ENCODE data around the gene TMEM101.
"Not testable (repeated sequence)": the region's sequence is repeated elsewhere in the genome, so short reads cannot be mapped to it uniquely, and the experiment has no call there.

Gene TMEM101

GRCh38 chr17:44022246-44022645 lies 7.5 kb upstream of the TMEM101 start:
- Histone ChIP-seq H3K9ac (ENCODE audit: low read length) (no peak overlapping the region), H3K27me3 (replicated peaks; ENCODE audit: control insufficient read depth, insufficient read depth, low read length) (no peaks in the 10 kb centered on the region), H3K36me3 (ENCODE audit: control insufficient read depth, insufficient read depth, low read length, severe bottlenecking) (peaks cover 16% of the 10 kb centered on the region), H3K4me3 (ENCODE audit: low read length) (no peak overlapping the region), H3K4me1 (ENCODE audit: control insufficient read depth, insufficient read depth, low read length) (no peaks in the 10 kb centered on the region), H3K9me3 (ENCODE audit: control insufficient read depth, low read length) (no peaks in the 10 kb centered on the region)
- no peak for DNase-seq (ENCODE audit: low read depth)

- H3K36me3 ChIP-seq (ENCODE audit: control insufficient read depth, insufficient read depth, low read length, severe bottlenecking): peaks cover 16% of the 10 kb centered on the region
- H3K27me3 ChIP-seq (replicated peaks; ENCODE audit: control insufficient read depth, insufficient read depth, low read length); DNase-seq (ENCODE audit: low read depth); H3K9ac ChIP-seq (ENCODE audit: low read length); H3K4me1 ChIP-seq (ENCODE audit: control insufficient read depth, insufficient read depth, low read length); H3K9me3 ChIP-seq (ENCODE audit: control insufficient read depth, low read length); H3K4me3 ChIP-seq (ENCODE audit: low read length): not testable (repeated sequence)
These were observed 6.5 kb upstream of the TMEM101 start for GRCh38 chr17:44021227-44021626.

GRCh38 chr17:44014133-44014436 lies 678 bp downstream of the TMEM101 start:
- peak overlapping the region; percentile 96 for H3K4me3 ChIP-seq (ENCODE audit: low read length)
- peaks cover 7% of the 10 kb centered on the region for H3K36me3 ChIP-seq (ENCODE audit: control insufficient read depth, insufficient read depth, low read length, severe bottlenecking)
- H3K9ac ChIP-seq (ENCODE audit: low read length): peak overlapping the region; percentile 97
- DNase-seq (ENCODE audit: low read depth): no peak
- no peaks in the 10 kb centered on the region for H3K27me3 ChIP-seq (replicated peaks; ENCODE audit: control insufficient read depth, insufficient read depth, low read length)
- H3K9me3 ChIP-seq (ENCODE audit: control insufficient read depth, low read length): no peaks in the 10 kb centered on the region
- H3K4me1 ChIP-seq (ENCODE audit: control insufficient read depth, insufficient read depth, low read length): peaks cover 17% of the 10 kb centered on the region

- DNase-seq (ENCODE audit: low read depth): no peak
- Histone ChIP-seq H3K9ac (ENCODE audit: low read length) (no peak overlapping the region), H3K4me1 (ENCODE audit: control insufficient read depth, insufficient read depth, low read length) (peaks cover 24% of the 10 kb centered on the region), H3K4me3 (ENCODE audit: low read length) (no peak overlapping the region), H3K9me3 (ENCODE audit: control insufficient read depth, low read length) (no peaks in the 10 kb centered on the region), H3K27me3 (replicated peaks; ENCODE audit: control insufficient read depth, insufficient read depth, low read length) (no peaks in the 10 kb centered on the region), H3K36me3 (ENCODE audit: control insufficient read depth, insufficient read depth, low read length, severe bottlenecking) (peaks cover 7% of the 10 kb centered on the region)
These were observed 1.9 kb downstream of the TMEM101 start for GRCh38 chr17:44012874-44013273.

- DNase-seq (ENCODE audit: low read depth): no peak
These were observed 2.4 kb downstream of the TMEM101 start for GRCh38 chr17:44012391-44012790.

GRCh38 chr17:44011876-44012275 lies 2.9 kb downstream of the TMEM101 start:
- no peak for DNase-seq (ENCODE audit: low read depth)

More at GRCh38 chr17:44012391-44012790, 2.4 kb downstream of the TMEM101 start:
- Histone ChIP-seq H3K9ac (ENCODE audit: low read length) (no peak overlapping the region), H3K27me3 (replicated peaks; ENCODE audit: control insufficient read depth, insufficient read depth, low read length) (no peaks in the 10 kb centered on the region), H3K4me3 (ENCODE audit: low read length) (no peak overlapping the region), H3K36me3 (ENCODE audit: control insufficient read depth, insufficient read depth, low read length, severe bottlenecking) (peaks cover 7% of the 10 kb centered on the region), H3K4me1 (ENCODE audit: control insufficient read depth, insufficient read depth, low read length) (peaks cover 29% of the 10 kb centered on the region), H3K9me3 (ENCODE audit: control insufficient read depth, low read length) (no peaks in the 10 kb centered on the region)

GRCh38 chr17:44010966-44011647 lies 3.7 kb downstream of the TMEM101 start:
- Histone ChIP-seq H3K36me3 (ENCODE audit: control insufficient read depth, insufficient read depth, low read length, severe bottlenecking) (peaks cover 7% of the 10 kb centered on the region), H3K4me1 (ENCODE audit: control insufficient read depth, insufficient read depth, low read length) (peaks cover 37% of the 10 kb centered on the region), H3K27me3 (replicated peaks; ENCODE audit: control insufficient read depth, insufficient read depth, low read length) (no peaks in the 10 kb centered on the region), H3K9ac (ENCODE audit: low read length) (peak overlapping the region; percentile 19), H3K9me3 (ENCODE audit: control insufficient read depth, low read length) (no peaks in the 10 kb centered on the region), H3K4me3 (ENCODE audit: low read length) (no peak overlapping the region)
- DNase-seq (ENCODE audit: low read depth): peak; percentile 90

More at GRCh38 chr17:44011876-44012275, 2.9 kb downstream of the TMEM101 start:
- H3K27me3 ChIP-seq (replicated peaks; ENCODE audit: control insufficient read depth, insufficient read depth, low read length): no peaks in the 10 kb centered on the region
- peaks cover 7% of the 10 kb centered on the region for H3K36me3 ChIP-seq (ENCODE audit: control insufficient read depth, insufficient read depth, low read length, severe bottlenecking)
- H3K9ac ChIP-seq (ENCODE audit: low read length): peak overlapping the region; percentile 19
- no peak overlapping the region for H3K4me3 ChIP-seq (ENCODE audit: low read length)
- no peaks in the 10 kb centered on the region for H3K9me3 ChIP-seq (ENCODE audit: control insufficient read depth, low read length)
- H3K4me1 ChIP-seq (ENCODE audit: control insufficient read depth, insufficient read depth, low read length): peaks cover 34% of the 10 kb centered on the region

- H3K4me1 ChIP-seq (ENCODE audit: control insufficient read depth, insufficient read depth, low read length): peaks cover 42% of the 10 kb centered on the region
- no peak for DNase-seq (ENCODE audit: low read depth)
- H3K9me3 ChIP-seq (ENCODE audit: control insufficient read depth, low read length): no peaks in the 10 kb centered on the region
- peak overlapping the region; percentile 81 for H3K4me3 ChIP-seq (ENCODE audit: low read length)
- no peaks in the 10 kb centered on the region for H3K27me3 ChIP-seq (replicated peaks; ENCODE audit: control insufficient read depth, insufficient read depth, low read length)
- peak overlapping the region; percentile 77 for H3K9ac ChIP-seq (ENCODE audit: low read length)
- peaks cover 7% of the 10 kb centered on the region for H3K36me3 ChIP-seq (ENCODE audit: control insufficient read depth, insufficient read depth, low read length, severe bottlenecking)
These were observed 6.4 kb downstream of the TMEM101 start for GRCh38 chr17:44008205-44008909.

GRCh38 chr17:44007346-44008204 lies 7.2 kb downstream of the TMEM101 start:
- Histone ChIP-seq H3K9ac (ENCODE audit: low read length) (peak overlapping the region; percentile 77), H3K27me3 (replicated peaks; ENCODE audit: control insufficient read depth, insufficient read depth, low read length) (no peaks in the 10 kb centered on the region), H3K36me3 (ENCODE audit: control insufficient read depth, insufficient read depth, low read length, severe bottlenecking) (peaks cover 7% of the 10 kb centered on the region), H3K9me3 (ENCODE audit: control insufficient read depth, low read length) (no peaks in the 10 kb centered on the region), H3K4me1 (ENCODE audit: control insufficient read depth, insufficient read depth, low read length) (peaks cover 48% of the 10 kb centered on the region), H3K4me3 (ENCODE audit: low read length) (peak overlapping the region; percentile 81)
- DNase-seq (ENCODE audit: low read depth): peak; percentile 39

- Histone ChIP-seq H3K9me3 (ENCODE audit: control insufficient read depth, low read length) (no peaks in the 10 kb centered on the region), H3K4me1 (ENCODE audit: control insufficient read depth, insufficient read depth, low read length) (peaks cover 54% of the 10 kb centered on the region), H3K4me3 (ENCODE audit: low read length) (peak overlapping the region; percentile 81), H3K36me3 (ENCODE audit: control insufficient read depth, insufficient read depth, low read length, severe bottlenecking) (peaks cover 5% of the 10 kb centered on the region), H3K27me3 (replicated peaks; ENCODE audit: control insufficient read depth, insufficient read depth, low read length) (no peaks in the 10 kb centered on the region), H3K9ac (ENCODE audit: low read length) (peak overlapping the region; percentile 77)
- peak; percentile 98 for DNase-seq (ENCODE audit: low read depth)
These were observed 8.0 kb downstream of the TMEM101 start for GRCh38 chr17:44006598-44007345.

GRCh38 chr17:44006272-44006597 lies 8.5 kb downstream of the TMEM101 start:
- Histone ChIP-seq H3K27me3 (replicated peaks; ENCODE audit: control insufficient read depth, insufficient read depth, low read length) (no peaks in the 10 kb centered on the region), H3K36me3 (ENCODE audit: control insufficient read depth, insufficient read depth, low read length, severe bottlenecking) (peaks cover 4% of the 10 kb centered on the region), H3K4me1 (ENCODE audit: control insufficient read depth, insufficient read depth, low read length) (peaks cover 60% of the 10 kb centered on the region), H3K9ac (ENCODE audit: low read length) (peak overlapping the region; percentile 74), H3K4me3 (ENCODE audit: low read length) (peak overlapping the region; percentile 81), H3K9me3 (ENCODE audit: control insufficient read depth, low read length) (no peaks in the 10 kb centered on the region)
- no peak for DNase-seq (ENCODE audit: low read depth)
